ENCODE results near the gene CDKN1A. TPM values are rescaled to one million over a fixed set of nuclear protein-coding genes. Genes with fewer than 3 reads are reported as not detected.

Gene CDKN1A
- polyA plus RNA-seq, 3 donors, result 117 to 1,223 (median 144) TPM

- Histone ChIP-seq H3K9ac (ENCODE audit: insufficient read depth, low read length, poor library complexity, severe bottlenecking) (no peak overlapping the region), H3K9me3 (replicated peaks in 1 of 2; ENCODE audit: control insufficient read depth in 1 of 2, insufficient read depth in 1 of 2, low read length in 2 of 2) (no peaks in the 10 kb centered on the region), H4K20me1 (ENCODE audit: insufficient read depth, low read length) (no peaks in the 10 kb centered on the region), H3K4me2 (replicated peaks; ENCODE audit: extremely low read depth, low read length, poor library complexity, severe bottlenecking) (no peak overlapping the region), H3K27me3 (ENCODE audit: control insufficient read depth in 2 of 2, insufficient read depth in 2 of 2, low read length in 2 of 2) (peaks cover 12 to 25% of the 10 kb centered on the region in 2 donors), H3K79me2 (ENCODE audit: insufficient read depth, low read length) (no peaks in the 10 kb centered on the region), H3K27ac (ENCODE audit: low read depth in 1 of 2, low read length in 2 of 2) (no peak overlapping the region), H3K4me3 (replicated peaks in 1 of 3; ENCODE audit: low read depth in 2 of 3, low read length in 3 of 3) (no peak overlapping the region), H3K36me3 (replicated peaks in 1 of 2; ENCODE audit: control insufficient read depth in 1 of 2, insufficient read depth in 2 of 2, low read length in 2 of 2) (no peaks in the 10 kb centered on the region), H3K4me1 (ENCODE audit: control insufficient read depth in 1 of 2, insufficient read depth in 2 of 2, low read length in 2 of 2) (peaks cover 24 to 26% of the 10 kb centered on the region in 2 donors), H2AFZ (ENCODE audit: insufficient read depth, low read depth, low read length, poor library complexity, severe bottlenecking) (no peak overlapping the region)
- no peak for DNase-seq
- no peaks in the 10 kb centered on the region for H3K36me3 Mint-ChIP-seq
- peaks cover 23% of the 10 kb centered on the region for H3K4me1 Mint-ChIP-seq
- H3K27ac Mint-ChIP-seq, result no peak overlapping the region
- H3K27me3 Mint-ChIP-seq (ENCODE audit: low read depth in 3 of 3), result peaks cover 0 to 23% (median 2%) of the 10 kb centered on the region in 3 donors
- intact Hi-C loops (cut with micrococcal nuclease), result no loop called here
- no peak overlapping the region for H3K4me3 Mint-ChIP-seq
- 100% methylated on average over 2 of the region's 6 CpGs for WGBS (ENCODE audit: insufficient coverage)
- H3K9me3 Mint-ChIP-seq, result peaks cover 0 to 6% (median 0%) of the 10 kb centered on the region in 7 donors
- no peak for TF ChIP-seq CTCF (IDR thresholded peaks at IDR 0.05)
Observed at GRCh38 chr6:36655085-36655724, 23.3 kb upstream of the CDKN1A start.

GRCh38 chr6:36656441-36656840 lies 22.1 kb upstream of the CDKN1A start:
- no peaks in the 10 kb centered on the region for H3K36me3 ChIP-seq (replicated peaks in 1 of 2; ENCODE audit: control insufficient read depth in 1 of 2, insufficient read depth in 2 of 2, low read length in 2 of 2)
- no peaks in the 10 kb centered on the region for H3K9me3 ChIP-seq (replicated peaks in 1 of 2; ENCODE audit: control insufficient read depth in 1 of 2, insufficient read depth in 1 of 2, low read length in 2 of 2)
- TF ChIP-seq CTCF (IDR thresholded peaks at IDR 0.05), result no peak
- H3K4me3 Mint-ChIP-seq, result no peak overlapping the region
- DNase-seq, result no peak
- peak overlapping the region in 1 of 7 donors; percentile 31 for H3K27ac Mint-ChIP-seq
- peaks cover 0 to 27% (median 2%) of the 10 kb centered on the region in 3 donors for H3K27me3 Mint-ChIP-seq (ENCODE audit: low read depth in 3 of 3)
- no peak overlapping the region for H3K4me3 ChIP-seq (replicated peaks in 1 of 3; ENCODE audit: low read depth in 2 of 3, low read length in 3 of 3)
- H2AFZ ChIP-seq (ENCODE audit: insufficient read depth, low read depth, low read length, poor library complexity, severe bottlenecking), result no peak overlapping the region
- no peak overlapping the region for H3K27ac ChIP-seq (ENCODE audit: low read depth in 1 of 2, low read length in 2 of 2)
- WGBS (ENCODE audit: insufficient coverage), result no CpG with 5 or more reads among the region's 5 CpGs
- no peaks in the 10 kb centered on the region for H3K36me3 Mint-ChIP-seq
- peaks cover 21 to 23% of the 10 kb centered on the region in 2 donors for H3K4me1 ChIP-seq (ENCODE audit: control insufficient read depth in 1 of 2, insufficient read depth in 2 of 2, low read length in 2 of 2)
- H3K9ac ChIP-seq (ENCODE audit: insufficient read depth, low read length, poor library complexity, severe bottlenecking), result no peak overlapping the region
- peaks cover 12 to 37% of the 10 kb centered on the region in 2 donors for H3K27me3 ChIP-seq (ENCODE audit: control insufficient read depth in 2 of 2, insufficient read depth in 2 of 2, low read length in 2 of 2)
- H3K79me2 ChIP-seq (ENCODE audit: insufficient read depth, low read length), result no peaks in the 10 kb centered on the region
- intact Hi-C loops (cut with micrococcal nuclease), result no loop called here
- H3K4me1 Mint-ChIP-seq, result peaks cover 14% of the 10 kb centered on the region
- H3K9me3 Mint-ChIP-seq, result peaks cover 0 to 11% (median 0%) of the 10 kb centered on the region in 7 donors
- no peaks in the 10 kb centered on the region for H4K20me1 ChIP-seq (ENCODE audit: insufficient read depth, low read length)
- H3K4me2 ChIP-seq (replicated peaks; ENCODE audit: extremely low read depth, low read length, poor library complexity, severe bottlenecking), result no peak overlapping the region

Data from CD14-positive monocyte (primary cell).